HG02973 (cell line): ENCODE results near the gene UPK1A.
A peak's percentile ranks its signal among the peaks of the same experiment; 100 is the strongest.

ENCODE experiments used
- ATAC-seq: cut with Tn5 transposase; IDR thresholded peaks from one replicate; pipeline ENCODE4 v1.9.1; 2021; ENCODE audit warnings: moderate library complexity; ENCODE audit not compliant: unreplicated experiment

The UPK1A gene

GRCh38 chr19:35666251-35666913 lies at the start of gene UPK1A:
Gene UPK1A (plus strand): TSS chr19:35666517. CDS start chr19:35666813, 296 bp downstream.
- ATAC-seq: no peak

DNA sequence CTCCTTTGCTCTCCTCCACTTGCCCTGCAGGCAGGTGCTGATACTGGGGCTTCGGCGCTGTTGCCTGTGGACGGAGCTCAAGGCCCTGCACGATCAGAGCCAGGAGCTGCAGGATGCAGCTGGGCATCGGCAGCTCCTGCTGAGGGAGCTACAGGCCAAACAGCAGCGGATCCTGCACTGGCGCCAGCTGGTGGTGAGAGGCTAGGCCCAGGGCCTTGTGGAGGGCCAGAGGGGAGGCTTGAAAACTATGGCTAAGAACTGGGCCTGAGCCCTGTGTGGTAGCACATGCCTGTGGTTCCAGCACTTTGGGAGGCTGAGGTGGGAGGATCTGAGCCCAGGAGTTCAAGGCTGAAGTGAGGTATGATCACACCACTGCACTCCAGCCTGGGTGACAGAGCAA lies 47.5 kb upstream of the UPK1A start:
- ATAC-seq: no peak

- ATAC-seq: no peak
Observed at GRCh38 chr19:35619290-35619923, 46.9 kb upstream of the UPK1A start.

- no peak for ATAC-seq
Observed at GRCh38 chr19:35620001-35620400, 46.3 kb upstream of the UPK1A start.

GRCh38 chr19:35621708-35622107 lies 44.6 kb upstream of the UPK1A start:
- no peak for ATAC-seq

- no peak for ATAC-seq
Observed at GRCh38 chr19:35622750-35623149, 43.6 kb upstream of the UPK1A start.

DNA sequence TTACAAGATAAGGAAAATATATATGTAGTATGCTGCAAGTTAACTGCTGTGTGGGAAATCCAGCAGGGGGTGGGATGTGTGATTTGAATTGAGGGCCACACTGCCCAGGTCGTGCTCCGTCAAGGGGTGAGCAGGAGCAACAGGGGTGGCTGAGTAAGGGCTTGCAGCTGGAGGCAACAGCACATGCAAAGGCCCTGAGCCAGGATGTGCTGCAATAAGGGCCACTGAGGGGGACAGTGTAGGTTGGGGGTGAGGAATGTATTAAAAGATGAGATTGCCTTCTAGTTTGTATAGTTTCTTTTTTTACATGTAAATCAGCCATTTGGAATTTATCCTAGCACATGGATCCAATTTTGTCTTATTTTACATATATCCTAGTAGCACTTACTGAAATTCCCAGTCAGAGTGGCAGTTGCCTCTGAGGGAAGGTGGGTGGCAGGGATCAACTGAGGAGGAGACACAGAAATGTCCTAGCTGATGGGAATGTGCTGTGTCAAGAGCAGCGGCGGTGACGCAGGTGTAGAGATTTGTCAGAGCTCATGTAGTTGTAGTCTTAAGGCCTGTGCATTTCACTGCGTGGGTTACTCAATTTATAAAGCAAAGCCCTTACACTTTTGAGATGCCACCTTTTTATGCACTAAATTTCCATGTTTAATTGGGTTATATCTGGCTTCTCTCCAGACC lies 42.8 kb upstream of the UPK1A start:
- ATAC-seq: no peak

DNA sequence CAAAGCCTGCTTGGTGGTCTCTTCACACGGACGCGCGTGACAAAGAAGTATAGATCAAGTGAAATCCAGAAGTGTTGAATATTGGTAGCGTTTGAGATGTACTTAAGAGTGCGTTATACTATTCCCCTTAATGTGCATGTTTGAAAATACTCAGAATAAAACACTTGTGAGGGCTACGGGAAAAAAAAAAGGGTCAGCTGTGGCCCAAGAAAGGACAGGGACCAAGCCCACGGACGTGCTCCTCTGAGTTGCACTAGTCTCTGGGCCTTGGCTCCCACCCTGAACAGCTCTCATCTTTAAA lies 38.1 kb upstream of the UPK1A start:
- no peak for ATAC-seq

GRCh38 chr19:35628565-35629331 lies 37.6 kb upstream of the UPK1A start, which contains the start of gene RBM42:
Gene RBM42 (plus strand): TSS chr19:35629036. CDS start chr19:35629154, 118 bp downstream.
- ATAC-seq: peak; percentile 92

DNA sequence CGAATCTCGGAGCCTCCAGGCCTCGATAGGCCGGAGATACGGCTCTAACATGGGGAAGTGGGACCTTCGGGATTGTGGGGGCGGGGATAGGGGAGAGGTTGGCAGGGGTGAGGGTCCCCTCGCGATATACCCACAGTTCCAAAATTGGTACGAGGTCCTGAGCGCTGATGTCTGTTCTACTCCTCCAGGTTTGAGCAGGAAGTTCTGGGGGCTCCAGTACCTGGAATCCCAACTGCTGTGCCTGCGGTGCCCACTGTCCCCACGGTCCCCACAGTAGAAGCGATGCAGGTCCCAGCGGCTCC lies 37.0 kb upstream of the UPK1A start:
- peak; percentile 3 for ATAC-seq

GRCh38 chr19:35633727-35634440 lies 32.4 kb upstream of the UPK1A start:
- ATAC-seq: no peak

DNA sequence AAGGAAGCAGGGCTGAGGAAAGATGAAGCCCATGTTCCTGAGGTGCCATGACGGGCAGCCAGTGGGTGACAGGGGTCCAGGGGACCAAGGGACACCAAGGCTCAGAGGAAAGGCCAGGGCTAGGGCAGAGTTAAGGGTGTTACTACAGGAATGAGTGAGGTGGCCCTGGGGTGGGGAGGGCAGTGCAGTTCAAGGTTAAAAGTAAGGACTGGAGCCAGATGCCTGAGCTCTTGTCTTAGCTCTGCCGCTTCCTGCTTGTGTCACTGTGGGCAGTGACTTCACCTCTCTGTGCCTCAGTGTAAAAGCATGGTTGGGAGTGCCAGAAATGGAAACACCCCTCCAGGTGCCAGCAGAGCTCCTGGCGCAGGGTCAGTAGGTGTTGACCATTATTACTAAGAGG lies 29.7 kb upstream of the UPK1A start:
- ATAC-seq: no peak

DNA sequence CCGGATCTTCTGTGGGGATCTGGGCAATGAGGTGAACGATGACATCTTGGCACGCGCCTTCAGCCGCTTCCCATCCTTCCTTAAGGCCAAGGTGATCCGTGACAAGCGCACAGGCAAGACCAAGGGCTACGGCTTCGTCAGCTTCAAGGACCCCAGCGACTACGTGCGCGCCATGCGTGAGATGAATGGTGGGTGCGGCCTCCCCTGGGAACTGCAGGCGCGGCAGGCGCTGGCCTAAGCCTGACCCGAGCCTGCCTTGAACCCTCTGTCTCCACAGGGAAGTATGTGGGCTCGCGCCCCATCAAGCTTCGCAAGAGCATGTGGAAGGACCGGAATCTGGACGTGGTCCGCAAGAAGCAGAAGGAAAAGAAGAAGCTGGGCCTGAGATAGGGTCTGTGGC lies 29.2 kb upstream of the UPK1A start:
- ATAC-seq: no peak

DNA sequence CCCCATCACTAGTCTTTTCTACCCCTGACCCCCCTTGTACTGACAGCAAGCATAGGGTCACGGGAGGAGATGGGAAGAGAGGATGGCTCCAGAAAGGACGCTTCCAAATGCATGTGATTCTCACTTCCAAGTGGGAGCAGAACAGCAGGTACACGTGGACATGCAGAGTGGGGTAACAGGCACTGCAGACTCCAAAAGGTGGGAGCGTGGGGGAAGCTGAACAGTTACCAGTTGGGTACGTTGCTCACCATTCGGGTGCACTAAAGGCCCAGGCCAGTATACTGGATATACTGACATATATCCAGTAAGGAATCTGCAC lies 27.0 kb upstream of the UPK1A start:
- ATAC-seq: no peak

GRCh38 chr19:35639863-35640262 lies 26.5 kb upstream of the UPK1A start:
- no peak for ATAC-seq

GRCh38 chr19:35641515-35642151 lies 24.7 kb upstream of the UPK1A start, which contains the start of gene ETV2:
Gene ETV2 (plus strand): TSS chr19:35641745. CDS start chr19:35642461, 716 bp downstream.
- ATAC-seq: no peak

DNA sequence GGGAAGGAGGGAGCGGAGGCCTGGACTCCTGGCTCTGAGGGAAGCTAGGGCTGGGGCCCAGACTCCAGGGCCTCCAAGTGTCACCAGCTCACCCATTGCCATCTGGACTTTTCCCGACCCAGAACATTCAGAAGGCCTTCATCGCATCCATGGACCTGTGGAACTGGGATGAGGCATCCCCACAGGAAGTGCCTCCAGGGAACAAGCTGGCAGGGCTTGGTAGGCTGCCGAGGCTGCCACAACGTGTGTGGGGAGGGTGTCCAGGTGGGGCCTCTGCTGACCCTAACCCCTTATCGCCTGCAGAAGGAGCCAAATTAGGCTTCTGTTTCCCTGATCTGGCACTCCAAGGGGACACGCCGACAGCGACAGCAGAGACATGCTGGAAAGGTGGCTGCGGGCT lies 24.0 kb upstream of the UPK1A start:
- no peak for ATAC-seq

DNA sequence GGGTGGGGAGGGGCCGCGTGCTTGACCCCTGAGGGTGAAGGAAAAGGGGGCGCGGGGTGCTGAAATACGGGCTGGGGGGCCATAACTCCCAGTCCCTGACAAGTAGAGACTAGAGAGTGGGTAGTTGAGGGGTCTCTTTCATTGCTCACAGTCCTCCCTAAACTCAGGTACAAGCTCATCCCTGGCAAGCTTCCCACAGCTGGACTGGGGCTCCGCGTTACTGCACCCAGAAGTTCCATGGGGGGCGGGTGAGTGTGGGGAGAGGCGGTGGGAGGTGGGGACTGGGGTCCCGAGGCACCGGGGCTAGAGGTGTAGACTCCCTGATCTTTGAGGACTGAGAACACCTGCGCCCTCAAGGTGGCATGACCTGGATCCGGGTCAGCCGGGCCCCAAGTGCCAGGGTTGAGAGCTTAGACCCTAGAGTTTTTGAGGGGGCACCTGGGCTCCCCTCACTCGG lies 23.5 kb upstream of the UPK1A start:
- ATAC-seq: no peak

- peak; percentile 33 for ATAC-seq
Observed at GRCh38 chr19:35643255-35644205, 22.8 kb upstream of the UPK1A start.
